OCI-LY1 (cell line): Measurements from ENCODE around the gene CAV1.

ENCODE experiments used
- CTCF ChIP-seq: fragments of 200-600 bp; sonication (generic), shearing (Covaris generic); IDR thresholded peaks from 2 replicates; pipeline ENCODE4 v1.5.1; 2017; ENCODE audit warnings: mild to moderate bottlenecking, antibody characterized with exemption, low read length, moderate library complexity, mixed read lengths
- EZH2 ChIP-seq: fragments of 200-600 bp; sonication (generic), shearing (Covaris generic); IDR thresholded peaks from 2 replicates; pipeline ENCODE4 v1.8.0; 2017; ENCODE audit warnings: borderline replicate concordance, mixed run types, mild to moderate bottlenecking, antibody characterized with exemption, low read length, moderate library complexity, mixed read lengths

- TF ChIP-seq CTCF = no peak
- TF ChIP-seq EZH2 = no peak
Measured at GRCh38 chr7:116601426-116601825, 76.6 kb downstream of the CAV1 start.
